OCI-LY7 (cell line): Measurements from ENCODE around the gene PDE8B. TPM values are rescaled to one million over a fixed set of nuclear protein-coding genes. Genes with fewer than 3 reads are reported as not detected.

Experiments used
- BruUV-seq: library from RNA; stranded (reverse); fragments of 400-500 nt; replicated peaks from 2 replicates; lab custom pipeline; 2021; lab: Mats Ljungman, UMichigan
- CTCF ChIA-PET: fragments of 300-600 bp; sonication (Branson Sonifier 250); formaldehyde crosslinking; loops from one replicate; lab custom pipeline; 2022; ENCODE audit warnings: antibody characterized with exemption; ENCODE audit not compliant: unreplicated experiment; lab: Charles Lee
- POLR2A ChIA-PET: fragments of 300-600 bp; sonication (Branson Sonifier 250); formaldehyde crosslinking; loops from one replicate; lab custom pipeline; 2022; ENCODE audit warnings: antibody characterized with exemption; lab: Charles Lee
- DNase-seq: peaks from one replicate; pipeline ENCODE4 v3.0.0-alpha.2; 2015; ENCODE audit warnings: low spot score
- H2AFZ ChIP-seq: fragments of 200-600 bp; sonication (generic), shearing (Covaris generic); 2 replicates; pipeline ENCODE4 v1.6.1; 2014; ENCODE audit warnings: mild to moderate bottlenecking, antibody characterized with exemption, low read length, moderate library complexity
- H3K27ac ChIP-seq: fragments of 200-600 bp; sonication (generic); 2 replicates; pipeline ENCODE4 v1.5.1; 2014; ENCODE audit warnings: mixed run types, low read depth, mild to moderate bottlenecking, moderate library complexity, low read length, inconsistent platforms; ENCODE audit not compliant: poor library complexity, severe bottlenecking
- H3K36me3 ChIP-seq: fragments of 200-600 bp; sonication (generic); 2 replicates; pipeline ENCODE4 v1.6.1; 2014; ENCODE audit warnings: mild to moderate bottlenecking, antibody characterized with exemption, low read length, moderate library complexity, mixed read lengths; ENCODE audit not compliant: insufficient read depth
- H3K4me1 ChIP-seq: fragments of 200-600 bp; sonication (generic); 2 replicates; pipeline ENCODE4 v1.5.1; 2014; ENCODE audit warnings: mild to moderate bottlenecking, low read length; ENCODE audit not compliant: insufficient read depth, poor library complexity, severe bottlenecking
- H3K4me2 ChIP-seq: fragments of 200-600 bp; sonication (generic); 2 replicates; pipeline ENCODE4 v1.6.1; 2014; ENCODE audit warnings: mild to moderate bottlenecking, low read length
- H3K4me3 ChIP-seq: fragments of 200-600 bp; sonication (generic); 2 replicates; pipeline ENCODE4 v1.5.1; 2014; ENCODE audit warnings: mild to moderate bottlenecking, low read depth, low read length; ENCODE audit not compliant: poor library complexity, severe bottlenecking
- H3K79me2 ChIP-seq: fragments of 200-600 bp; sonication (generic); 2 replicates; pipeline ENCODE4 v1.6.1; 2016; ENCODE audit warnings: low read depth, mild to moderate bottlenecking, low read length, moderate library complexity, mixed read lengths; ENCODE audit not compliant: insufficient read depth
- H3K9me2 ChIP-seq: fragments of 200-600 bp; sonication (generic); 2 replicates; pipeline ENCODE4 v1.6.1; 2016; ENCODE audit warnings: mild to moderate bottlenecking, low read length, mixed read lengths; ENCODE audit not compliant: insufficient read depth
- H3K9me3 ChIP-seq: fragments of 200-600 bp; sonication (generic); 2 replicates; pipeline ENCODE4 v1.6.1; 2014; ENCODE audit warnings: mild to moderate bottlenecking, mixed run types, low read length, mixed read lengths
- H4K20me1 ChIP-seq: fragments of 200-600 bp; sonication (generic); 2 replicates; pipeline ENCODE4 v1.6.1; 2014; ENCODE audit warnings: mild to moderate bottlenecking, antibody characterized with exemption, low read length, moderate library complexity, mixed read lengths; ENCODE audit not compliant: insufficient read depth
- EZH2phosphoT487 ChIP-seq: fragments of 200-600 bp; sonication (generic); IDR thresholded peaks from 2 replicates; pipeline ENCODE4 v1.6.1; 2018; ENCODE audit warnings: low read depth, borderline replicate concordance, mild to moderate bottlenecking, mixed run types, antibody characterized with exemption, low read length, moderate library complexity, mixed read lengths
- intact Hi-C: fragments of 100-400 bp; cut with micrococcal nuclease; formaldehyde crosslinking; loops from one replicate; pipeline ENCODE4 v1.10.0; 2022; ENCODE audit not compliant: unreplicated experiment
- total RNA-seq, 2 experiments: library from RNA; depleted of rRNA in 1 of 2; stranded (reverse); fragments of >200 nt in 1 of 2; shearing (Covaris generic) in 1 of 2; gene quantifications; 2 replicates each; pipeline ENCODE4 v1.2.3, GENCODE V29; 2014 to 2022
- TF ChIP-seq, protein P1 (sequence below): fragments of 200-600 bp; sonication (generic); conservative IDR thresholded peaks from 2 replicates; pipeline ENCODE4 v1.5.1; 2014; ENCODE audit warnings: mild to moderate bottlenecking, antibody characterized with exemption, low read length, moderate library complexity, mixed read lengths

The PDE8B gene
- total RNA-seq, 2 experiments from 2014 or later = 0.21 to 0.22 TPM

DNA sequence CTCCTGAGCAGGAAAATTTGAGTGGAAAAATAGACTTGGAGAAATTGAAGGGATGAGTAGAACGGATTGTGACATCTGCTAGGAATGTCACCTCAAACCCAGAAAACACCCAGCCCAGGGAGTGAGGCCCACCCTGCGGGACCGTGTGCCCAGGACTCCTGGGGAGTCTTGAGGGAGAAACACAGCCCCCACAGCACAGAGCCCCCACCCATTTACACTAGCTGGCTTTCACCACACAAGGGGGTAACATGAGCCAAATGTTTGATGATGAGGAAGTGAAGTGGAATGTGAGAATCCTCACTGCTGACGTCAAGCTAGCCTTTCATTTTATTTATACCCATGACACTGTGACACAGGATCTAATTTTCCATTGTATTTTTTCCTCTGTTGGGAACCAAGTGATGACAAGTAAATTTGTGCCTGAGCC lies 42.8 kb upstream of the PDE8B start:
- no peak for TF ChIP-seq EZH2phosphoT487
- TF ChIP-seq, protein P1, sequence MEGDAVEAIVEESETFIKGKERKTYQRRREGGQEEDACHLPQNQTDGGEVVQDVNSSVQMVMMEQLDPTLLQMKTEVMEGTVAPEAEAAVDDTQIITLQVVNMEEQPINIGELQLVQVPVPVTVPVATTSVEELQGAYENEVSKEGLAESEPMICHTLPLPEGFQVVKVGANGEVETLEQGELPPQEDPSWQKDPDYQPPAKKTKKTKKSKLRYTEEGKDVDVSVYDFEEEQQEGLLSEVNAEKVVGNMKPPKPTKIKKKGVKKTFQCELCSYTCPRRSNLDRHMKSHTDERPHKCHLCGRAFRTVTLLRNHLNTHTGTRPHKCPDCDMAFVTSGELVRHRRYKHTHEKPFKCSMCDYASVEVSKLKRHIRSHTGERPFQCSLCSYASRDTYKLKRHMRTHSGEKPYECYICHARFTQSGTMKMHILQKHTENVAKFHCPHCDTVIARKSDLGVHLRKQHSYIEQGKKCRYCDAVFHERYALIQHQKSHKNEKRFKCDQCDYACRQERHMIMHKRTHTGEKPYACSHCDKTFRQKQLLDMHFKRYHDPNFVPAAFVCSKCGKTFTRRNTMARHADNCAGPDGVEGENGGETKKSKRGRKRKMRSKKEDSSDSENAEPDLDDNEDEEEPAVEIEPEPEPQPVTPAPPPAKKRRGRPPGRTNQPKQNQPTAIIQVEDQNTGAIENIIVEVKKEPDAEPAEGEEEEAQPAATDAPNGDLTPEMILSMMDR = no peak
- Histone ChIP-seq H4K20me1 (no peaks in the 10 kb centered on the region), H3K27ac (no peak overlapping the region), H3K9me3 (no peaks in the 10 kb centered on the region), H3K9me2 (no peaks in the 10 kb centered on the region), H3K4me3 (no peak overlapping the region), H3K4me1 (no peaks in the 10 kb centered on the region), H3K79me2 (no peaks in the 10 kb centered on the region), H3K4me2 (no peak overlapping the region), H2AFZ (no peak overlapping the region), H3K36me3 (no peaks in the 10 kb centered on the region)
- ChIA-PET CTCF (no interaction called here), POLR2A (no interaction called here)
- BruUV-seq = no TSS peak
- DNase-seq = no peak
- intact Hi-C loops = no loop called here

DNA sequence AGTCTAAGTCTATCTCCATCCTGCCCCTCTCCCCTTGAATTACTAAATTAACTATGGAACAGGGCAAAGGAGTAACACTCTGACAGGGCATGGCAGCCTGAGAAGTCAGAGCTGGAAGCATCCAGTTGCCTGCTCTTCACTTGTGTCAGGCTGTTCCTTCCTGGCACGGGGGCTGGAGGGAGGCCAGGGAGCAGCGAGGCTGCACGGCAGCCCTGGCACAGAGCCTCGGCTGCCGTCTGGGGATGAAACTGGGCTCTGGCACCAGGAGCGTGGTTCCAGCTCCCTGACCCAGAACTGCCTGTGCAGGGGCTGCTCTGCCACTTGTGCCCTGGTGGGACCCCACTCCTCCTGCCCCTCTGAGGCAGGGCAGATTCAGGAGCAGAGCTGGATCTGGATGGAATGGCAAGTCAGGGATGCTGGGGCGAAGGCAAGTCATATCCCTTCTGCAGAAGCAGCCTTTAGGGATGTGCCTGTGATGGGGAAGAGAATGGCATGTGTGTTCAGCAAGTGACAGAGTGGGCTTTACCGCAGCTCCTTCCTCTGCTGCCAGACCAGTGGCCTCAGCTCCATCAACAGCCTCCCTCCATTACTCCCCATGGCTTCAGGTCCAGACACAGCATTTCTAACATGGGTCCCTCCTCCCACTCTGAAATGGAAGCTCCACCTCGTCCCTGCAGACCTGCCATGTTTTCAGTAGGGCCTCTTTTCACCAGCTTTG lies 42.2 kb upstream of the PDE8B start:
- Histone ChIP-seq H3K79me2 (no peaks in the 10 kb centered on the region), H3K4me1 (no peaks in the 10 kb centered on the region), H3K36me3 (no peaks in the 10 kb centered on the region), H2AFZ (no peak overlapping the region), H3K4me3 (no peak overlapping the region), H3K9me3 (no peaks in the 10 kb centered on the region), H3K9me2 (no peaks in the 10 kb centered on the region), H3K27ac (no peak overlapping the region), H4K20me1 (no peaks in the 10 kb centered on the region), H3K4me2 (no peak overlapping the region)
- TF ChIP-seq, protein P1 = no peak
- TF ChIP-seq EZH2phosphoT487 = no peak
- intact Hi-C loops = no loop called here
- no TSS peak for BruUV-seq
- CTCF ChIA-PET = no interaction called here
- DNase-seq = no peak
- POLR2A ChIA-PET = interaction anchor here (0.7 kb wide), 2 partner anchors 14 to 290 kb away, joined by 3 read pairs; no protein-coding TSS in a partner anchor

DNA sequence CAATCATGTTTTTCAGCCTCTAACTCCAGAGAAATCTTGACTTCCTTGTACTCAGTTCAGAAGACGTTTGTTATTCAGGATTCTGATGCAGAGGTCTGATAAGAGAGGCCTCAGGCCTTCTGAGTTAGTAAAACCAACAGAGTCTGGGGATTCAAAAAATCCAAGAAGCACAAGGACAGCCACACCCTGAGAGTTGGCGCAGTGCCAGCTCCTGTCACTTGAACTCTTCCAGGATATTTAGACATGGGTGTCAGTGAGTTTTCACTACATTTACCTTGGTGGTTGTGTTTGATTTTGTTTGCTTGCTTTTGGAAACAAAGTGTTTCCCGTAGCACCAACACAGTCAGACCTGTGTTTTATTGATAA lies 41.6 kb upstream of the PDE8B start:
- ChIA-PET POLR2A (interaction anchor here (0.7 to 0.9 kb wide), 3 partner anchors 14 to 290 kb away, joined by 3 read pairs; no protein-coding TSS in a partner anchor), CTCF (no interaction called here)
- no peaks in the 10 kb centered on the region for H3K9me2 ChIP-seq
- no peak overlapping the region for H3K4me2 ChIP-seq
- H3K4me1 ChIP-seq = no peaks in the 10 kb centered on the region
- no peaks in the 10 kb centered on the region for H3K79me2 ChIP-seq
- no TSS peak for BruUV-seq
- no peak overlapping the region for H3K4me3 ChIP-seq
- H3K27ac ChIP-seq = no peak overlapping the region
- H3K9me3 ChIP-seq = no peaks in the 10 kb centered on the region
- intact Hi-C loops = no loop called here
- TF ChIP-seq EZH2phosphoT487 = no peak
- TF ChIP-seq, protein P1 = no peak
- H3K36me3 ChIP-seq = no peaks in the 10 kb centered on the region
- H4K20me1 ChIP-seq = no peaks in the 10 kb centered on the region
- H2AFZ ChIP-seq = no peak overlapping the region
- no peak for DNase-seq
